Activated CD8-positive, alpha-beta memory T cell treated with anti-CD3 and anti-CD28 coated beads, Interleukin-2, amount 10 ng/mL, durations not matched to agents 7 days and 5 days (primary cell): ENCODE measurements around the gene SLC7A14. TPM values are rescaled to one million over a fixed set of nuclear protein-coding genes. Genes with fewer than 3 reads are reported as not detected.

ENCODE experiments used
- ATAC-seq: fragments of 150-1000 bp; cut with Tn5 transposase; one replicate; pipeline ENCODE4 v1.10.0; 2021; ENCODE audit warnings: moderate library complexity
- CTCF ChIA-PET: fragments of 350-600 bp; sonication (Branson Sonifier 250); formaldehyde crosslinking; loops from one replicate; lab custom pipeline; 2021; ENCODE audit warnings: antibody characterized with exemption; lab: Charles Lee
- DNase-seq: peaks from one replicate; pipeline ENCODE4 v3.0.0-alpha.2; 2020
- H3K27ac Mint-ChIP-seq: one replicate; pipeline ENCODE4 v1.8.0; 2021; ENCODE audit warnings: mild to moderate bottlenecking, mixed read lengths
- H3K27me3 Mint-ChIP-seq: one replicate; pipeline ENCODE4 v1.8.0; 2021; ENCODE audit warnings: mixed read lengths
- H3K36me3 Mint-ChIP-seq: one replicate; pipeline ENCODE4 v1.8.0; 2021; ENCODE audit warnings: mild to moderate bottlenecking, mixed read lengths
- H3K4me1 Mint-ChIP-seq: one replicate; pipeline ENCODE4 v1.8.0; 2021; ENCODE audit warnings: mixed read lengths
- H3K4me3 Mint-ChIP-seq: one replicate; pipeline ENCODE4 v1.8.0; 2021; ENCODE audit warnings: mild to moderate bottlenecking, moderate library complexity, mixed read lengths
- H3K9me3 Mint-ChIP-seq: one replicate; pipeline ENCODE4 v1.8.0; 2022; ENCODE audit warnings: low read depth, mixed read lengths
- total RNA-seq, 2 experiments: library from RNA; stranded (reverse); gene quantifications; one replicate each; pipeline ENCODE4 v1.2.3, GENCODE V29; 2021

The SLC7A14 gene
- not detected for total RNA-seq

DNA sequence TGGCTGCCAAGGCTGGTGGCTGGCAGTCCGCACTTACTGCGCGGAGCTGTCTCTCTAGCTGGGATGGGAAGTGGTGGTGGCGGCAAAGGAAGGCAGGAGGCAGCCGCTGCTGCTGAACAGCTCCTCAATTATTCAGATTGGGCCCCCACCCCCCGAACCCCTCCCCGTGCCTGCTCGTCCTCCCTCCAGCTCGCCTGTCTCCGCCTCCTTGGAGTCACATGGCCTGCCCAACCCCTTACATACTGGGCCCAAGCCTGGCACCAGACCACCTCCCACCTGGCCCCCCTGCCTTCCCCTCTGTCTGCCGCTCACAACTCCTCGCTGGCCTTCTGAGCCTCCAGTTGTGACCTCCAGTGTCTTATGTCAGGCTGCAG, at the start of gene SLC7A14:
SLC7A14 (minus strand) TSS at position 139 of the 374 bp plus-strand sequence. CDS start 59,139 bp downstream, outside the sequence.
- H3K9me3 Mint-ChIP-seq: no peaks in the 10 kb centered on the region
- no peak for ATAC-seq
- H3K27me3 Mint-ChIP-seq: peaks cover 56% of the 10 kb centered on the region
- no peak within 1 kb of the TSS for H3K4me3 Mint-ChIP-seq
- no peak within 1 kb of the TSS for H3K27ac Mint-ChIP-seq
- H3K36me3 Mint-ChIP-seq: peaks cover 2% of the 10 kb centered on the region
- no peaks in the 10 kb centered on the region for H3K4me1 Mint-ChIP-seq
- DNase-seq: no peak
- CTCF ChIA-PET: no interaction called here

- Mint-ChIP-seq H3K9me3 (no peaks in the 10 kb centered on the region), H3K27ac (no peak overlapping the region), H3K4me3 (no peak overlapping the region), H3K36me3 (no peaks in the 10 kb centered on the region), H3K4me1 (peaks cover 14% of the 10 kb centered on the region), H3K27me3 (peaks cover 40% of the 10 kb centered on the region)
- ATAC-seq (no peak), DNase-seq (no peak)
- CTCF ChIA-PET: no interaction called here
These were observed 49.5 kb upstream of the SLC7A14 start for GRCh38 chr3:170635385-170635735.

DNA sequence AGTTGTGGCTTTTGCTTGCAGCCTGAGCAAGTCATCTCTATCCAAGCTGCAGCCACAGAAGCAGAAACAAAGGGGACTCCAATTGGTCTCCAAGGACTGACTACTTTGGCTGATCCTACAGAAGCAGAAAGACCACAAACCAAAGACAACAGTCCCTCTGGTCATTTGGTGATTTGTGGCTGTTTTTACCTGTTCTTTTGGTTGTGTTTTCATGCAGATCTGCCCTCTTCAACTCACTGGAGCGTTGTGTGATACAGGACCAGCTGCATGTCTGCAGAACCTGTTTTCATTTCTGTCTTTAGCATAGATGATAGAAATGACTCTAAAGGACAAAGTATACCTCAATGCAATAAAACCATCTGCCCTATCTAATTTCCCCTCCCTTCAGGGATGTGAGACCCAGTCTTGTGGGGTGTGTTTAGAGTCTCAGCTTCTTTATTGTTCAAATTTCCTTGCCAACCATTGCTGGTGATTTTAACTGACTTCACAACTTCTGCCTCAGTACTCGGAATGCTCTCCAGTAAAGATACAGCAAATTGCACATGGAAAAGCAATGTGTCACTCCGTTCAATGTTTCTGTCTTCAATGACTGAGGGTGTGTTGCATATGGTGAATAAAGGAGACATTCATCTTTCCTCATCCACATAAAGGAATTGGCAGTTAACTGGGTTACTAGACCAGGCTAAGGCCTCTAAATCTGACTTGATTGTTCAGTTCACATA, 48.9 kb upstream of the SLC7A14 start:
- peaks cover 14% of the 10 kb centered on the region for H3K4me1 Mint-ChIP-seq
- ATAC-seq (peak; percentile 55), DNase-seq (peak; percentile 50)
- peaks cover 41% of the 10 kb centered on the region for H3K27me3 Mint-ChIP-seq
- H3K36me3 Mint-ChIP-seq: no peaks in the 10 kb centered on the region
- H3K27ac Mint-ChIP-seq: no peak overlapping the region
- H3K4me3 Mint-ChIP-seq: no peak overlapping the region
- CTCF ChIA-PET: no interaction called here
- no peaks in the 10 kb centered on the region for H3K9me3 Mint-ChIP-seq

DNA sequence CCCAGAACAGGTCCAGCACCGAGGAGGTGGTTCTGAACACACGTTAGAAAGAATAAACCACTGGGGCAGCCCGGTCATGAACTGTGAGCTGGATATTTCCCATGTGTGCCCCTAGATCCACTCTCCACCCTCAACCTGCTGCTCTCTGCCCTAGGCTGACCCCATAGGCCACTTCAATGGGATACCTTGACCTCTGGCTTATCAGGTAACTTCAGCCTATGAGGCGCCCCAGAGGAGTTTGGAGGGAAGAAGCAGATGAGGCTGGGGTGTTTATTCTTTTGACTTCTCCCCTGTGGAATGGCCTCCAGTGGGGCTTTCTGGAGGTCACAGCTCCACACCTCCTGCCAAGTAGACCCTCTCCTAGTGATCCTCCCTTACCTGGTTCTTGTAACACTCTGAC, 47.7 kb upstream of the SLC7A14 start:
- no peaks in the 10 kb centered on the region for H3K36me3 Mint-ChIP-seq
- ATAC-seq (no peak), DNase-seq (no peak)
- CTCF ChIA-PET: no interaction called here
- H3K4me1 Mint-ChIP-seq: peaks cover 14% of the 10 kb centered on the region
- H3K9me3 Mint-ChIP-seq: no peaks in the 10 kb centered on the region
- peaks cover 52% of the 10 kb centered on the region for H3K27me3 Mint-ChIP-seq
- no peak overlapping the region for H3K27ac Mint-ChIP-seq
- H3K4me3 Mint-ChIP-seq: no peak overlapping the region

DNA sequence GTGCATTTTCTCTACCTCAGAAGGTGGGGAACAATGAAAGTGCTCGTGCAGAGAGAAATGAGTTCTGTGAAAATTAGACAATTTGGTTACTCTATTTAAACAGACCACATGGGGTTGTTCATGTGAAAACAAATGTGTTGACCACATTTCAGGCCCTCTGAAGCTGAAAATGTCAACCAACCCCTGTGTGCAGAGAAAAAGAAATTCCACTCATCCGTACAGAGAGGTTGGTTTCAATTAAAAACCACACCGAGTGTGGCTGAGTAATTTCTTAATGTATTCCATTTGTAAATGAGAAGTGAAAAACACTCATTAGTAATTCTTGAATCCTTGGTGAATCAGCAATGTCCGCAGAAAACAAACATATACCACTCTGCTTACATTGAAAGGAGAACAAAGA, 46.9 kb upstream of the SLC7A14 start:
- no peak for DNase-seq
- H3K27ac Mint-ChIP-seq: no peak overlapping the region
- H3K4me3 Mint-ChIP-seq: no peak overlapping the region
- H3K9me3 Mint-ChIP-seq: no peaks in the 10 kb centered on the region
- CTCF ChIA-PET: no interaction called here
- peaks cover 52% of the 10 kb centered on the region for H3K27me3 Mint-ChIP-seq
- peaks cover 14% of the 10 kb centered on the region for H3K4me1 Mint-ChIP-seq
- H3K36me3 Mint-ChIP-seq: no peaks in the 10 kb centered on the region
- peak; percentile 20 for ATAC-seq

DNA sequence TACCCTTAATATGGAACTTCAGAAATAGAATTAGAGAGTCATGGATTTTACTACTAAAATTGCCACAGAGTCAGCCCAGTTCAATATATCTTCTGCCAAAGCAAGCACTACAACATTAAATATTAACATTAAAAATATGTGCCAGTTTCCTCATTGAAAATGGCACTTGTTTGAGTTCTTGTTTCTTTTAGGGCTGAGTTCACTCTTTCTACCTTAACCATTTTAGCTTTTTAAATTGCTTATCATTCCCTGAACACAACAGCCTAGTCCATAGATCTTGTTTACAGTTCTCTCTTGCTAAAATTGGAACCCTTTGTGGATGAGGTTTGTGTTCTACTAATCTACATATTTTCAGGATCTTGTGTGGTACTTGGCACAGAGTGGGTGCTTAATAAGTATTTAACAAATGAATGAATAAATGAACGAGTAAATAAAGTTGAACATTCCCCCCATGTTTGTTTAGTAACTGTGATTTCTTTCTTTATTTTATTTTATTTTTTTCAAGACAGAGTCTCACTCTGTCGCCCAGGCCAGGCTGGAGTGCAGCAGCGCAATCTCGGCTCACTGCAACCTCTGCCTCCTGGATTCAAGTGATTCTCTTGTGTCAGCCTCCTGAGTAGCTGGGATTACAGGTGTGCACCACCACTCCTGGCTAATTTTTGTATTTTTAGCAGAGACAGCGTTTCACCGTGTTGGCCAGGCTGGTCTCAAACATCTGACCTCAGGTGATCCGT, 46.0 kb upstream of the SLC7A14 start:
- H3K9me3 Mint-ChIP-seq: no peaks in the 10 kb centered on the region
- CTCF ChIA-PET: no interaction called here
- ATAC-seq (no peak), DNase-seq (no peak)
- H3K36me3 Mint-ChIP-seq: no peaks in the 10 kb centered on the region
- no peak overlapping the region for H3K27ac Mint-ChIP-seq
- H3K4me1 Mint-ChIP-seq: peaks cover 14% of the 10 kb centered on the region
- H3K27me3 Mint-ChIP-seq: peaks cover 50% of the 10 kb centered on the region
- H3K4me3 Mint-ChIP-seq: no peak overlapping the region

GRCh38 chr3:170623524-170623923, 37.6 kb upstream of the SLC7A14 start:
- CTCF ChIA-PET: interaction anchor here (0.8 kb wide), 1 partner anchor 210 kb away, joined by 3 read pairs; no protein-coding TSS in a partner anchor
- ATAC-seq (no peak), DNase-seq (no peak)
- Mint-ChIP-seq H3K27me3 (peaks cover 21% of the 10 kb centered on the region), H3K4me1 (no peaks in the 10 kb centered on the region), H3K4me3 (no peak overlapping the region), H3K27ac (no peak overlapping the region), H3K9me3 (no peaks in the 10 kb centered on the region), H3K36me3 (no peaks in the 10 kb centered on the region)

DNA sequence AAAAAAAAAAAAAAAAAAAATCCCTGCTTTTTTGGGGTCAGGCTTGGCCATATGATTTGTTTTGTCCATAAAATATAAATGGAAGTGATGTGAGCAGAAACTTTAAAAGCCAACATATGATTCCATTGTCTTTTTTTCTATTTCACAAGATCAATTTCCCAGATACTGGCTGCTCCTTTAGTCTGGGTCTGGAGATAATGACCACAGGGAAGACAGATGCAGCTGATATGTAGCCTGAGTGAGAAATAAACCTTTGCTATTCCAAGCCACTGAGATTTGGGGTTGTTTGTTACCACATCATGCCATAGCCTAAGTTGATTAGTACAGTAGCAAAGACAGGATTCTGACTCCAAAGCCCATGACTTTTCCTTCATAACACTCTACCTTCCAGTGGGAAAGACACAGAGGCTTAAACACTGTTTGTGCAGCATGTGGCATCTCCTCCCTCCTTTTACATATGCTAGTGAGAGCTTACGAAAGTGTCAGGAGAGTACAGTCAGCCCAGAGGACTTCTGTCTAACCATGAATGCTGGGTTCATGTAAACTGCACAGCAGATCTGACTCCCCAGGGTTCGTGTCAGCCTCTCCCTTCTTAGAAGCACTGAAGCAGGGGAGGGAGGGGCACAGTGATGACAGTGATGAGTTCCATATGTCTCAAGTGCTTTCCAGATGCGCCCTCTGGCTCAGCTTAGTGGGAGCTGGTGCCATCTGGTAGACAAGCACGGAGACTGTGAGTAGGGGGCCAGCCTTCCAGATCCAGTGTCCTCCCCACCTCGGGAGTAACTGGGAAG, 36.7 kb upstream of the SLC7A14 start:
- Mint-ChIP-seq H3K27me3 (peaks cover 27% of the 10 kb centered on the region), H3K4me3 (no peak overlapping the region), H3K9me3 (no peaks in the 10 kb centered on the region), H3K36me3 (no peaks in the 10 kb centered on the region), H3K27ac (no peak overlapping the region), H3K4me1 (no peaks in the 10 kb centered on the region)
- DNase-seq (no peak), ATAC-seq (no peak)
- CTCF ChIA-PET: no interaction called here

- Mint-ChIP-seq H3K27ac (no peak overlapping the region), H3K27me3 (peaks cover 27% of the 10 kb centered on the region), H3K9me3 (no peaks in the 10 kb centered on the region), H3K36me3 (no peaks in the 10 kb centered on the region), H3K4me3 (no peak overlapping the region), H3K4me1 (no peaks in the 10 kb centered on the region)
- CTCF ChIA-PET: no interaction called here
- no peak for DNase-seq
- no peak for ATAC-seq
These were observed 35.4 kb upstream of the SLC7A14 start for GRCh38 chr3:170621256-170621655.

DNA sequence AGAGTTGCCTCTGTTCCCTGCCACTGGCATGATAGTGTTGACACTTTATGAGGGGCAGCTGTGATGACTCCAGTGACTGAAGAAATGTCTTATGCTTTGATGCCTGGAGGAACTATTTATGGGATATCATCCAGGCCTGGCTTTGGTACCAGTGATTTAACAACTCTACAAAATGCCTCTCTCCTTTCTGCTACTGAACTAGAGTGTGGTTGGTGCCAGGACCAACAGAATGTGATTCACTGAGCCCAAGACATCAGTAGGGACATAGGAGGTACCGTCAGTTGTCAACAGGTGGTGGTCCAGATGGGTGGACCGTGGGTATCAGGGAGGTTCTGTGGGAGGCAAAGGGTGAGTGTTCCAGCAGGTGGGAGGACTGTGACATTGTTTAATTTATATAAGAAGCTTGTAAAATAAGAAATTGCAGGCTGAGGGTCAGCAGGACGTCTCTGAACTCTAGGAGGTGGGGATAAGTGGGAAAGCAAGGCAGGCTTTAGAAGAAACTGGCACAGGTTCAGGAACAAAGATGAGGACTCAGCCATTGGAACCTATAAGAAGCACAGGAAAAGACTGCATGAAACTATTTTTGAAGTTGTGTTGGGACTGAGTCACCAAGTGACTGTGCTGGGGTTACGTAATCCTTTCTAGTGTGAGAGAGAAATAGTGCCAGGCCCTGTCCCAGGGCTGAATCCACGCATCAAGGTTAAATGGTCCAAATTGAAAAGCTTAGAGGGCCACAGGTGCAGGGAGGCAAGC, 28.5 kb upstream of the SLC7A14 start:
- Mint-ChIP-seq H3K27ac (no peak overlapping the region), H3K36me3 (no peaks in the 10 kb centered on the region), H3K4me3 (no peak overlapping the region), H3K4me1 (no peaks in the 10 kb centered on the region), H3K27me3 (peaks cover 20% of the 10 kb centered on the region), H3K9me3 (no peaks in the 10 kb centered on the region)
- CTCF ChIA-PET: no interaction called here
- DNase-seq (no peak), ATAC-seq (no peak)

DNA sequence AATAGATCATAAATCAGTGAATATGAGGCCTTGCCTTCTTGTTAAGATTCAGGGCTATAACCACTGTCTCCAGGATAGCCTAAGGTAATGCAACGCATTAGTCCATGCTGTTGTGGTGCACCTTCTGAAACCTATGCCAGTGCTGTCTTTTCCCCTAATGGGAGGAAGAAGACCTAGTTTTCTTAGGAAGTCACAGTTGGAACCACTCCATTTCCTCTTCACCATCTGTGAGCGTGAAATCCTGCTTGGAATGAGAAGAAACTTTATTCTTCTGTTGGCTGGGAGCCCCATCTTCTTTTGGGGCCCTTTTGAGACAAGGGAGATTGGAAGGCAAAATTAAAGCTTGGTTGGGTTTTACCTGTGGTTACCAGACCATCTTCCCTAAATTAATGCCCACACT, 25.9 kb upstream of the SLC7A14 start:
- DNase-seq: no peak
- Mint-ChIP-seq H3K4me3 (no peak overlapping the region), H3K27me3 (peaks cover 4% of the 10 kb centered on the region), H3K27ac (no peak overlapping the region), H3K4me1 (no peaks in the 10 kb centered on the region), H3K36me3 (no peaks in the 10 kb centered on the region), H3K9me3 (no peaks in the 10 kb centered on the region)
- ATAC-seq: no peak
- CTCF ChIA-PET: no interaction called here

DNA sequence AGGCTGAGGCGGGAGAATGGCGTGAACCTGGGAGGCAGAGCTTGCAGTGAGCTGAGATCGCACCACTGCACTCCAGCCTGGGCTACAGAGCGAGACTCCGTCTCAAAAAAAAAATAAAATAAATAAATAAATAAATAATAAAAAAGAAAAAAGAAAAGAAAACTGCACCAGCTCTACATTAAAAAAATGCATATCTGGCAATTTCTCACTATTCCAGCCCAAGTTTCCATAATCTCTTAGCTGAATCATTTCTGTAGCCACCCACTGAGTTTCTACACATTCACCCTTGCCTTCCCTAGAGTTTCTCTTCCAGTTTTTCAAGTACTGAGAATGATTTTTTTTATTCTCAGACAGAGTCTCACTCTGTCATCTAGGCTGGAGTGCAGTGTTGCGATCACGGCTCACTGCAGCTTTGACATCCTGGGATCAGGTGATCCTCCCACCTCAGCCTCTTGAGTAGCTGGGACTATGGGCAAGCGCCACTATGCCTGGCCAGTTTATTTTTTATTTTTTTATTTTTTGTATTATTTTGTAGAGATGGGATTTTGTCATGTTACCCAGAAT, 24.5 kb upstream of the SLC7A14 start:
- peaks cover 5% of the 10 kb centered on the region for H3K27me3 Mint-ChIP-seq
- H3K4me3 Mint-ChIP-seq: no peak overlapping the region
- H3K9me3 Mint-ChIP-seq: no peaks in the 10 kb centered on the region
- H3K36me3 Mint-ChIP-seq: no peaks in the 10 kb centered on the region
- CTCF ChIA-PET: no interaction called here
- no peaks in the 10 kb centered on the region for H3K4me1 Mint-ChIP-seq
- DNase-seq: no peak
- ATAC-seq: no peak
- H3K27ac Mint-ChIP-seq: no peak overlapping the region

DNA sequence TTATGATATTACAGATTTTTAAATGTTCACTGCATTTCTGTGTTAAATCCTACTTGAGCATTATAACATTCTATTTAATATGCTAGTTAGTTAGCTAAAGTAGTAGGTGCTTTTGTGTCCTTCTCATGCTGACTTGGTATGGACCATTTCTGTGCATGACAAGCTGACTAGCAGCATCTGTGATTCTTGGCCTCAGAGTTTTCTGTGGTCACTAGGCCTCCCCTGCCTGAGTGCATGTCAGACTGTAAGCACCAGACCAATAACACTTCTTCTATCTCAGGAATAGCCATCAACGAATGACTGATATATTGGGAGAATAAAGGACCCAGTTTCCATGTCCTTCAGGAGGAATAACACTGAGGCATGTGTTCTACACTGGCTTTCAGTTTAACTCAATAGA, 22.6 kb upstream of the SLC7A14 start:
- Mint-ChIP-seq H3K27me3 (peaks cover 19% of the 10 kb centered on the region), H3K9me3 (no peaks in the 10 kb centered on the region), H3K27ac (no peak overlapping the region), H3K4me3 (no peak overlapping the region), H3K4me1 (no peaks in the 10 kb centered on the region), H3K36me3 (no peaks in the 10 kb centered on the region)
- CTCF ChIA-PET: no interaction called here
- DNase-seq: no peak
- no peak for ATAC-seq
